ENCODE results near the gene RTN4R. TPM values are rescaled to one million over a fixed set of nuclear protein-coding genes. Genes with fewer than 3 reads are reported as not detected.

Gene RTN4R
- total and polyA plus RNA-seq, 9 of the 15 experiments (the other 6 are each of a cell fraction or from before 2014, with no cell fraction given) = 0.04 to 2.8 (median 1.4) TPM; not detected in 3

DNA sequence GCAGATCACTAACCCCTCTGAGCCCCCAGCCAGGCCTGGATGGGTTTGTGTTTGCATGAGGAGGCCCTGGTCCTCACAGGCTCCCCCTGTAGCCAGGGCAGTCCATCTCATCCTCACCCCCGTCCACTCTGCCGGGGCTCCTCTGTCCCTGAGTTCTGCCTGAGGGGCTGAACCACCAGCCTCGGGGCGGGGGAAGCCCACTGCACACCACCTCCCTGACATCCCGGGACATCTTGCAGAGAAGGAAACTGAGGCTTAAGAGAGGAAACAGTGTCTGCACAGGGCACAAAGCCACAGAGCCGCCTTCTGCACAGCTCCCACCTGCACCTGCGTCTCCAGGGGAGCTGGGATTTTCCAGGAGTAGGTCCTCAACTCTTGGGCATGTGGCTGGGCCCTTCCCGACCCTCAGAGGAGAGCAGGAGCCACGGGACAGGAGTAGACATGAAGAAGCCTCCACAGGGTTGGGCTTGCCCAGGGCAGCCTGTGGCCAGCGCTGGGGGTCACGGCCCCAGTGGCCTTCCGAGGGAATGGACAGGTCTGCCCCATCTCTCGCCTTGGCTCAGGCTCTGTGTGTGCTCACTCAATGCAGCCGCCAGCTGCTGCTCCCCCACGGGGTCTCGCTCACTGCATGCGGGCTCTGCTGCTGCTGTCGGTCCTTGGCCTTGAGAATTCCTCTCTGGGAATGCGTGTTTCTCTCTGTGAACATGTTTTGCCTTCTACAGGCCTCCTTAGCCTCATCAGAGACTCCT lies 71.8 kb downstream of the RTN4R start (continued):
- TF ChIP-seq, protein P1, sequence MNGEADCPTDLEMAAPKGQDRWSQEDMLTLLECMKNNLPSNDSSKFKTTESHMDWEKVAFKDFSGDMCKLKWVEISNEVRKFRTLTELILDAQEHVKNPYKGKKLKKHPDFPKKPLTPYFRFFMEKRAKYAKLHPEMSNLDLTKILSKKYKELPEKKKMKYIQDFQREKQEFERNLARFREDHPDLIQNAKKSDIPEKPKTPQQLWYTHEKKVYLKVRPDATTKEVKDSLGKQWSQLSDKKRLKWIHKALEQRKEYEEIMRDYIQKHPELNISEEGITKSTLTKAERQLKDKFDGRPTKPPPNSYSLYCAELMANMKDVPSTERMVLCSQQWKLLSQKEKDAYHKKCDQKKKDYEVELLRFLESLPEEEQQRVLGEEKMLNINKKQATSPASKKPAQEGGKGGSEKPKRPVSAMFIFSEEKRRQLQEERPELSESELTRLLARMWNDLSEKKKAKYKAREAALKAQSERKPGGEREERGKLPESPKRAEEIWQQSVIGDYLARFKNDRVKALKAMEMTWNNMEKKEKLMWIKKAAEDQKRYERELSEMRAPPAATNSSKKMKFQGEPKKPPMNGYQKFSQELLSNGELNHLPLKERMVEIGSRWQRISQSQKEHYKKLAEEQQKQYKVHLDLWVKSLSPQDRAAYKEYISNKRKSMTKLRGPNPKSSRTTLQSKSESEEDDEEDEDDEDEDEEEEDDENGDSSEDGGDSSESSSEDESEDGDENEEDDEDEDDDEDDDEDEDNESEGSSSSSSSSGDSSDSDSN (IDR thresholded peaks at IDR 0.05; ENCODE audit: borderline replicate concordance in 1 of 2, low read depth in 2 of 2, low read length in 2 of 2) = peak in 1 of 2 experiments; percentile 4; a peak in 1 of 4 replicates
- peak; percentile 44; the same call in 1 of the 2 replicates for TF ChIP-seq FOXP1 (CRISPR knock-in tag; IDR thresholded peaks at IDR 0.05)
- no peak for TF ChIP-seq ZNF57 (CRISPR knock-in tag; IDR thresholded peaks at IDR 0.05)
- no peak for TF ChIP-seq YY1 (IDR thresholded peaks at IDR 0.05; ENCODE audit: borderline replicate concordance in 1 of 3, control insufficient read depth in 1 of 3, extremely low read depth in 1 of 3, insufficient read depth in 3 of 3, insufficient read length in 1 of 3, insufficient replicate concordance in 2 of 3, low read depth in 1 of 3, low read length in 2 of 3)
- TF ChIP-seq ZNF12 (CRISPR knock-in tag; IDR thresholded peaks at IDR 0.05) = 0 out of 2 replicates have a peak, but pooled peaks have one; percentile 5
- TF ChIP-seq SMC3 (conservative IDR thresholded peaks at IDR 0.05; ENCODE audit: insufficient read depth, low read depth, low read length) = 0 out of 2 replicates have a peak, but pooled peaks have one; percentile 1
- TF ChIP-seq, protein P2, sequence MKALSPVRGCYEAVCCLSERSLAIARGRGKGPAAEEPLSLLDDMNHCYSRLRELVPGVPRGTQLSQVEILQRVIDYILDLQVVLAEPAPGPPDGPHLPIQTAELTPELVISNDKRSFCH (CRISPR knock-in tag; IDR thresholded peaks at IDR 0.05) = no peak
- TF ChIP-seq, protein P2 (tag; IDR thresholded peaks at IDR 0.05) = peak; percentile 38; the same call in 1 of the 2 replicates
- TF ChIP-seq CBX1 (IDR thresholded peaks at IDR 0.05; ENCODE audit: low read depth) = no peak
- no peak for TF ChIP-seq MYBL2 (IDR thresholded peaks at IDR 0.05; ENCODE audit: low read depth)
- no peak for TF ChIP-seq MYBL2 (CRISPR knock-in tag; IDR thresholded peaks at IDR 0.05; ENCODE audit: borderline replicate concordance)

All from K562 (cell line).